HFFc6 (cell line): ENCODE results near the gene BOK. TPM values are rescaled to one million over a fixed set of nuclear protein-coding genes. Genes with fewer than 3 reads are reported as not detected.

Experiments
- DNase-seq: peaks from one replicate; pipeline ENCODE4 v3.0.0-alpha.2; 2018
- H3K27ac Mint-ChIP-seq: 2 replicates; pipeline ENCODE4 v1.8.0; 2020; ENCODE audit warnings: mild to moderate bottlenecking, mixed read lengths
- H3K27me3 Mint-ChIP-seq: 2 replicates; pipeline ENCODE4 v1.8.0; 2021; ENCODE audit warnings: mild to moderate bottlenecking, moderate library complexity, mixed read lengths; ENCODE audit not compliant: insufficient read depth
- H3K36me3 Mint-ChIP-seq: 2 replicates; pipeline ENCODE4 v1.8.0; 2021; ENCODE audit warnings: low read depth, mixed read lengths
- H3K4me1 Mint-ChIP-seq: 2 replicates; pipeline ENCODE4 v1.8.0; 2020; ENCODE audit warnings: low read depth, mixed read lengths
- H3K4me3 Mint-ChIP-seq: 2 replicates; pipeline ENCODE4 v1.8.0; 2020; ENCODE audit warnings: mild to moderate bottlenecking, moderate library complexity, mixed read lengths
- H3K9me3 Mint-ChIP-seq: 2 replicates; pipeline ENCODE4 v1.8.0; 2020; ENCODE audit warnings: mild to moderate bottlenecking, mixed read lengths
- total RNA-seq, 6 experiments: library from RNA; stranded (reverse); fragmentation: NEBNext Ultra II Directional; extraction: Animal tissue kit (Norgen Biotek cat#: 25700); gene quantifications; 2 replicates in 1 of 6; 3 replicates in 5 of 6; pipeline ENCODE4 v1.2.3, GENCODE V29; 2021
- TF ChIP-seq, protein P1 (sequence below): fragments of 200-600 bp; sonication (generic); IDR thresholded peaks from 2 replicates; pipeline ENCODE4 v1.5.0; 2021; ENCODE audit warnings: antibody characterized with exemption, mild to moderate bottlenecking

Gene BOK
- total RNA-seq, 6 experiments from 2014 or later = 26.3 to 42.4 (median 29.1) TPM

DNA sequence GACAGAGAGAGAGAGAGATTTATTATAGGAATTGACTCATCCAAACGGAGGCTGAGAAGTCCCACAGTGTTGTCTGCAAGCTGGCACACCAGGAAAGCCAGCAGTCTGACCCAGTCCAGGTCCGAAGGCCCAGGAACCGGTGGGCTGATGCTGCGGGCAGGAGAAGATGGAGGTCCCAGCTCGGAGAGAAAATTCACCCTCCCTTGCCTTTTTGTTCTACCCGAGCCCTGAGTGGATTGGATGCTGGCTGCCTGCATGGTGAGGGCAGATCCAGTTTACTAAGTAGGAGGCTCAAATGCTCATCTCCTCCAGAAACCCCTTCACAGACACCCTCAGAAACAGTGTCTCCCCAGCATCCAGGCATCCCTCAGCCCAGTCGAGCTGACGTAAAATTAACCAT lies 28.0 kb upstream of the BOK start:
- Mint-ChIP-seq H3K4me3 (no peak overlapping the region), H3K27me3 (peaks cover 26% of the 10 kb centered on the region), H3K4me1 (no peaks in the 10 kb centered on the region), H3K36me3 (peaks cover 10% of the 10 kb centered on the region), H3K9me3 (peaks cover 11% of the 10 kb centered on the region), H3K27ac (no peak overlapping the region)
- no peak for DNase-seq
- TF ChIP-seq, protein P1, sequence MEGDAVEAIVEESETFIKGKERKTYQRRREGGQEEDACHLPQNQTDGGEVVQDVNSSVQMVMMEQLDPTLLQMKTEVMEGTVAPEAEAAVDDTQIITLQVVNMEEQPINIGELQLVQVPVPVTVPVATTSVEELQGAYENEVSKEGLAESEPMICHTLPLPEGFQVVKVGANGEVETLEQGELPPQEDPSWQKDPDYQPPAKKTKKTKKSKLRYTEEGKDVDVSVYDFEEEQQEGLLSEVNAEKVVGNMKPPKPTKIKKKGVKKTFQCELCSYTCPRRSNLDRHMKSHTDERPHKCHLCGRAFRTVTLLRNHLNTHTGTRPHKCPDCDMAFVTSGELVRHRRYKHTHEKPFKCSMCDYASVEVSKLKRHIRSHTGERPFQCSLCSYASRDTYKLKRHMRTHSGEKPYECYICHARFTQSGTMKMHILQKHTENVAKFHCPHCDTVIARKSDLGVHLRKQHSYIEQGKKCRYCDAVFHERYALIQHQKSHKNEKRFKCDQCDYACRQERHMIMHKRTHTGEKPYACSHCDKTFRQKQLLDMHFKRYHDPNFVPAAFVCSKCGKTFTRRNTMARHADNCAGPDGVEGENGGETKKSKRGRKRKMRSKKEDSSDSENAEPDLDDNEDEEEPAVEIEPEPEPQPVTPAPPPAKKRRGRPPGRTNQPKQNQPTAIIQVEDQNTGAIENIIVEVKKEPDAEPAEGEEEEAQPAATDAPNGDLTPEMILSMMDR = no peak

DNA sequence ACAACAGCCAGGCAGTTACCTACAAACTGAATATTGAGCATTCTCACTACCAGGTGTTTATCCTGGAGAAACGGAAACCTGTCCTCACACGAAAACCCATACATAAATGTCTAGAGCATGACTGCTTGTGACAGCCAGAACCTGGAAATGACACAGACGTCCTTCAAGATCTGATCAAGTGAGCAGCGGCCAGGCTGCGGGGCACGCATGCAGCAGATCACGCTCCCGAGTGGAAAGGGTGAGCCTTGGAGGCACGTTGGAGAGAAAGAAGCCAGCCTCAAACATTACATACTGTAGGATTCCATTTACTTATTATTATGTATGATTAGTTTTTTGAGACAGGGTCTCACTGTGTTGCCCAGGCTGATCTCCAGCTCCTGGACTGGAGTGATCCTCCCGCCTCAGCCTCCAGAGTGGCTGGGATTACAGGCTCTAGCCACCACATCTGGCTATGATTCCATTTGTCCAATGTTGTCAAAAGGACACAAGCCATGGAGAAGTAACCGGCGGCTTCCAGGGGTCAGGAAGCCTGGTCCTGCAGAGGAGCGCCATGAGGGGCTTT lies 27.3 kb upstream of the BOK start:
- Mint-ChIP-seq H3K27me3 (peaks cover 26% of the 10 kb centered on the region), H3K4me1 (no peaks in the 10 kb centered on the region), H3K27ac (no peak overlapping the region), H3K4me3 (no peak overlapping the region), H3K36me3 (peaks cover 4% of the 10 kb centered on the region), H3K9me3 (peaks cover 4% of the 10 kb centered on the region)
- DNase-seq = no peak
- TF ChIP-seq, protein P1 = no peak

DNA sequence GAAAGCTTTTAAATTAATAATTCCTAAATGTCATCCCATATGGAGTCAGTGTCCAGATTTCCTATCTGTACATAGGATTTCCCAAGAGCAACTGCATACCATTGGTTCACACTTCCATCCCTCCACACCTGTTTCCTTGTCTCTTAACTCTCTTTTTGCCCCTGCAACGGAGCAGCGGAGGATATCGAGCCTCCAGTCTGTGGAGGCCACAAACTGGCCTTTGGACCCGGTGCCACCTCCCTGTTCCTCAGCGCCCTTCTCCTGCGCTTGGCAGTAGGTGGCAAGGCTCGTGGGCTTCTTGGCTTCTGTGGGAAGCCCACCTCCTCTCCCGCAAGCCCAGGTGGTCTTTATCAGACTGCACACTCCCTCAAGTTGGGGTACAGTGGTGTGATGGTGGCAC lies 26.4 kb upstream of the BOK start:
- DNase-seq = no peak
- TF ChIP-seq, protein P1 = no peak
- H3K36me3 Mint-ChIP-seq = no peaks in the 10 kb centered on the region
- H3K9me3 Mint-ChIP-seq = no peaks in the 10 kb centered on the region
- H3K4me3 Mint-ChIP-seq = no peak overlapping the region
- peaks cover 26% of the 10 kb centered on the region for H3K27me3 Mint-ChIP-seq
- H3K27ac Mint-ChIP-seq = no peak overlapping the region
- H3K4me1 Mint-ChIP-seq = no peaks in the 10 kb centered on the region

DNA sequence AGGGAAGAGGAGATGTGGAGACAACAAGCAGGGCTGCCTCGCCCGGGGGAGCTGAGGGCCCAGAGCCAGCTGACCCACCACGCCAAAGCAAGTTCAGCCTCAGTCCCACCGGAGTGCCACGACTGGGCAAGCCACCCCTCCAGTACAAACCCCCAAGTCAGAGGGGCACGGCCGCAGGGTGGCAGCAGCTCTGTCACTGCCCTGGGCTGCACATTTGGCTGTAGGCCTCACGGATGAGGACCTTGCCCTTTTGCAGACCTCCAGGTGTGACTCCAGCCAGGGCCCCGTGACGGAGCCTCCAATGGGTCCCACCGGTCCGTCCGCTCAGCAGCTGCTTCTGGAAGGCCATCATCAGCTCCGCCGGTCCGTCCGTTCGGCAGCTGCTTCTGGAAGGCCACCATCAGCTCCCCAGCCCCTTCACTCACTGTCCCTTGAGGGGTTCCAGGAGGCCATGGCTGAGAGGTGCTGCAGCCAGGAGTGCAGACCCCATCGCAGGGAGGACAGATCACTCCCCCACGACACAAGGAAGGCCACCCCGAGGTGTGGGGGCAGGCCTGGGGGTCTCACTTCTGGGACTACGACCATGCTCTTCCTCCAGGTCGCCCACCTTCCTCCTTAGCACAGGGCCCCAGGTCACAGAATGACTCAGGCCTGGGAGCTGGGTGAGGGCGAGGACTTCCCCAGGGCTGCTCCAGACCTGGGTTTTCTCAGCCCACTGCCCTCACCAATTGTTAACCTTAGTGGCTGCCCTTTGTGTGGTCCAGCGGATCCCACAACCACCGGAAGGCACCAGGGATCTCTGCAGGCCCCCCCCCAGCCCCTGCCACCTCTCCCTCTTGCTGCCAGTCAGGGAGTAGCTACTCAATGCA lies 25.6 kb upstream of the BOK start:
- Mint-ChIP-seq H3K9me3 (no peaks in the 10 kb centered on the region), H3K4me1 (no peaks in the 10 kb centered on the region), H3K27me3 (peaks cover 26% of the 10 kb centered on the region), H3K4me3 (no peak overlapping the region), H3K27ac (no peak overlapping the region), H3K36me3 (no peaks in the 10 kb centered on the region)
- TF ChIP-seq, protein P1 = no peak
- no peak for DNase-seq

DNA sequence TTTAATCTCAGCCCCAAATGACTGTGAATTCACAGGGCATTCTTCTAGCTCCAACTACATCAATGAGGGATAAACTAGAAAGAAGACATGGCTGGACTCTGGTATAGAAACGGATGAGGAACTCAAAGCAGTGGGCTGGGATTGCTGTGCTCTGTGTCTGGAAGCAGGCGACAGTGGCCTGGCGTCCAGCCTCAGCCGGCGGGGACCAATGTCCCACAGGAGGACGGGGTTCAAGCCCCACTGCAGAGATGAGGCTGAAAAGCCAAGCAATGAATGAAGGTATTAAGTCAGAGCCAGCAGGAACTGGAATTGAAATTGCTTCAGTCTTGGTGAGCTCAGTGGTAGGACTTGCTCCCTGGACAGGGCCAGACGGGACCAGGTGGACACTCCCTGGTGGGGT lies 24.3 kb upstream of the BOK start:
- DNase-seq = no peak
- peaks cover 26% of the 10 kb centered on the region for H3K27me3 Mint-ChIP-seq
- no peak overlapping the region for H3K27ac Mint-ChIP-seq
- H3K36me3 Mint-ChIP-seq = no peaks in the 10 kb centered on the region
- no peaks in the 10 kb centered on the region for H3K4me1 Mint-ChIP-seq
- H3K4me3 Mint-ChIP-seq = no peak overlapping the region
- H3K9me3 Mint-ChIP-seq = no peaks in the 10 kb centered on the region
- TF ChIP-seq, protein P1 = no peak
